Epithelial cell of esophagus (primary cell): ENCODE data around the gene SCN2A.

Experiments
- DNase-seq: peaks from one replicate; pipeline ENCODE4 v3.0.0; 2010; ENCODE audit warnings: low read depth
- H3K4me3 ChIP-seq: 2 replicates; pipeline ENCODE4 v1.5.1; 2011; ENCODE audit warnings: mild to moderate bottlenecking, low read length, control low read depth
- TF ChIP-seq, protein P1 (sequence below): IDR thresholded peaks from 2 replicates; pipeline ENCODE4 v1.5.1; 2011; ENCODE audit warnings: low read depth, mild to moderate bottlenecking, low read length, control low read depth, inconsistent platforms; ENCODE audit not compliant: insufficient read depth; ENCODE audit errors: missing control alignments

SCN2A gene

DNA sequence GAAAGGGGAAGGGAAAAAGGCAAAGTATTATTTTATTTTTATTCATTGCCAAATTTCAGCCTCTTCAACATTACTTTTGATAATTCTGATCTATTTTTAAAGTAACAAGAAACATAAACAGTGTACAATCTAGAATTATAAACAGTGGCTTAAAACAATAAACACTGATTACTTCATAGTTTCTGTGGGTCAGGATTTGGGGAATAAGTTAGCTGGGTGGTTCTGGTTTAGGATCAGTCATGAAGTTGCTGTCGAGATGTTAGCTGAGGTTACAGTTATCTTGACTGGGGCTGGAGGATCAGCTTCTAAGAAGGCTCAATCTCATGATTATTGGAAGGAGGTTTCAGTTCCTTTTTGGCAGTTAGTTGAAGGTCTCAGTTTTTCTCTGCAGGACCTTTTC, 109.2 kb downstream of the SCN2A start:
- TF ChIP-seq, protein P1, sequence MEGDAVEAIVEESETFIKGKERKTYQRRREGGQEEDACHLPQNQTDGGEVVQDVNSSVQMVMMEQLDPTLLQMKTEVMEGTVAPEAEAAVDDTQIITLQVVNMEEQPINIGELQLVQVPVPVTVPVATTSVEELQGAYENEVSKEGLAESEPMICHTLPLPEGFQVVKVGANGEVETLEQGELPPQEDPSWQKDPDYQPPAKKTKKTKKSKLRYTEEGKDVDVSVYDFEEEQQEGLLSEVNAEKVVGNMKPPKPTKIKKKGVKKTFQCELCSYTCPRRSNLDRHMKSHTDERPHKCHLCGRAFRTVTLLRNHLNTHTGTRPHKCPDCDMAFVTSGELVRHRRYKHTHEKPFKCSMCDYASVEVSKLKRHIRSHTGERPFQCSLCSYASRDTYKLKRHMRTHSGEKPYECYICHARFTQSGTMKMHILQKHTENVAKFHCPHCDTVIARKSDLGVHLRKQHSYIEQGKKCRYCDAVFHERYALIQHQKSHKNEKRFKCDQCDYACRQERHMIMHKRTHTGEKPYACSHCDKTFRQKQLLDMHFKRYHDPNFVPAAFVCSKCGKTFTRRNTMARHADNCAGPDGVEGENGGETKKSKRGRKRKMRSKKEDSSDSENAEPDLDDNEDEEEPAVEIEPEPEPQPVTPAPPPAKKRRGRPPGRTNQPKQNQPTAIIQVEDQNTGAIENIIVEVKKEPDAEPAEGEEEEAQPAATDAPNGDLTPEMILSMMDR: no peak
- no peak overlapping the region for H3K4me3 ChIP-seq
- DNase-seq: no peak

DNA sequence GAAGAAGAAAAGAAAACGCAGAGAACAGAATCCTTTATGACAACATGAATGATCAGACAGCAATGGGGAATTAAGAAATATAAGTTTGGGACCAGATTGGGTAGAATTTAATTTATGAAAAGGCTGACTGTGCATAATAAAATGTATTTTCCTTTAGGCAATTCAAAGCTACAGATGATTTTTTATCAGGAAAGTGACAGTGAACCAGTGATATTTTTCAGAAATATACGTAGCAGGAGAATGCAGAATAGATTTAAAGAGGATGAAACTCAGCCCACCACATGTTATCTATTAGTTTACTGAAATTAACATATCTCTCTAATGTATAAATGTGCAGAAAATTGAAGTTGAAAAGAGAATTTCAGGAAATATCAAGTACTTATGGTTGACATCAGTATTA, 110.0 kb downstream of the SCN2A start:
- TF ChIP-seq, protein P1: no peak
- no peak for DNase-seq
- H3K4me3 ChIP-seq: no peak overlapping the region

DNA sequence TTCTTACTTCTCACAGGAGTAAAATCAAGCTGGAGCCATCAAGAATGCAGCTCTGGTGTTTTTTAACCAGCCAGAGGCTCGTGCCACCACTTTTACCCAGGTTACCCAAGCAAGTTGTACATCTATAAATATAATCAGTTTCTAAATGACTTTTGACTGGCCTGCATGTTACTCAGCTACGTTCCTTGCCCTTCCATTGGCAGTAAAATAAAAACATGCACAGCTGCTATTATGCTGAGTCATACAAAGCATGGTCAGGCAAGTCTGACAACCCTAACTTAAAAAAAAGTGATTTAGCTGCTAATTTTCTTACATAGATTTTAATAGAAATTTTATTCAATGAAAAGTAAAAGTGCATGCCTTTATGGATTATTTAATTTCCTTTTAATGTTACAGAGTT, 118.5 kb downstream of the SCN2A start:
- TF ChIP-seq, protein P1: no peak
- peak; percentile 89 for DNase-seq
- no peak overlapping the region for H3K4me3 ChIP-seq

DNA sequence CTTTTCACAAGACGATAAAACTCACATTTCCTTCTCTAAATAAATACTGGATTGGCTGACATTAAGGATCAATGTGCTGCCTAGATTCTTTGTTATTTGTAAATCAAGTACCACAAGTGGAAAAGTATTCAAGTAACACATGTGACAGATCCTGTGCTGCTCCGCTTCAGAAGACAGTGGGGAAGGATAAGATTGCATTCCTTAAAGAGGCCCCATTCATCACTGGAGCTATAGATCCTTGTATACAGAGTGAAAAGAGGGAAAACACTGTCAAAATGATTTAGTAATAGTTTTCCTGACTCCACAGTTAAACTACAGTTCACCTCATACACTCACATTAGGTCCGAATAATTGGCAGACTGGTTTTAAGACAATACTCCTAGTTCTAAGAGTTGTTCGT, 122.3 kb downstream of the SCN2A start:
- TF ChIP-seq, protein P1: no peak
- H3K4me3 ChIP-seq: no peak overlapping the region
- no peak for DNase-seq

DNA sequence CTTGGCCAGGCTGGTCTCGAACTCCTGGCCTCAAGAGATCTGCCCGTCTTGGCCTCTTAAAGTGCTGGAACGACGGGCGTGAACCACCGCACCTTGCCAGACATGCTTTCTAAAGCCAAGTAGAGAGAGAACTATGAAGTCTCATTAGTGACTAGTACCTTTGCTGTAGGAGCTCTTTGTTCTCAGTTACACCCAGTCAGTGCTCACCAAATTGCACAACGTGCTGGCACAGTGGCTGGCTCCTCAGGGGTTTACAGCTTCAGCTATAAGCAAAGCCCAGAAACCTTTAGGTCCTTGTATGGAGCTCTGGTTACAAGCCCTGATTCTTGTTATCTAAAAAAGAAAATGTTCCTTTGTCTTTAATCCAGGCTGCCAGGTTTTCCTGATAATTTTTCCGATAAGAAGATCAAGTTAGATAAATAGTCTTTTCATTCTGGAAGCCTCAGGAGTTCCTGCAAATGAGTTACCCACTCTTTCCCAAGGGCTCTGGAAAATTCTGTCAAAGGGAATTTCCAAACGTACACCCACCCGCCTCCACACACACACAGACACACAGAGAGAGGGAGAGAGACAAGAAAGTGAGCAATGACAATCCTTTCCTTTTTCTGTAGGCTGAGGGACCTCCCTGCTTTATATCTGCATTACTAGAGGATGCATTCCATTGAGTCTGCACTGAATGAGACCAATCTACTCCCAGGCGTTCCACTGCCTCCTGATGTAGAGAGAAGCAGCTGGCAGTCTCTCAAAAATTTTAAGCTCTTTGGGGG, 130.1 kb downstream of the SCN2A start:
- DNase-seq: peak; percentile 87

DNA sequence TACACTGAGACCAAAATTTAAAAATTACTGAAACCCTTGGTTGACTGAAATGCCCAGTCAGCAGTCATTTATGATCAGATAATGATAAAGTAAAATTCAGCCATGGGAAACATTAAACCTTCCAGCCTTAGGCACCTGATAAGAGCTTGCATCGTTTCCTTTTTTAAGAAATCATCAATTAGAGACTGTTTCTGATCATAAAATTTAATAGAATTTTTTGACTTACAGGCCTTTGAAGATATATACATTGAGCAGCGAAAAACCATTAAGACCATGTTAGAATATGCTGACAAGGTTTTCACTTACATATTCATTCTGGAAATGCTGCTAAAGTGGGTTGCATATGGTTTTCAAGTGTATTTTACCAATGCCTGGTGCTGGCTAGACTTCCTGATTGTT, 130.7 kb downstream of the SCN2A start:
- H3K4me3 ChIP-seq: no peak overlapping the region
- DNase-seq: no peak
- TF ChIP-seq, protein P1: no peak

More for the DNA sequence above, 130.1 kb downstream of the SCN2A start:
- TF ChIP-seq, protein P1: no peak
- H3K4me3 ChIP-seq: no peak overlapping the region

DNA sequence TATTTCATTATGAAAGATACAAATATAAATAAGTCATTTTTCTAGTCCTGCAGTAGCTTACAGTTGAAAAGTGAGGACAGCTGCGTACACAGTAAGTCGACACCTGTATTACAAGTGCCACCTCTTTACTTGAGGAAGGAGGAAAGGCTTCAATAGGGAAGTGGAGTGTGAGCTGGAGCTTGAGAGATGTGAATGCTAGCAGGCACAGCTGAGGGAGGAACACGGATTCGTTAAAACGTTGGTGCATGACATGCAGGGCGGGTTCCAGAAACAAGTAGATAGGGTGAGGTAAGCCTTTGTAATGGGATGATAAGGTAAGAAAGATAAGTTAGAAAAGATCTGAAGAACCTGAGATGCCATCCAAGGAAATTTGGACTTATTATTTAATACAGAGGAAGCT, 132.1 kb downstream of the SCN2A start:
- TF ChIP-seq, protein P1: no peak
- no peak for DNase-seq
- H3K4me3 ChIP-seq: no peak overlapping the region
